ENCODE results near the gene SRRT.

The SRRT gene

GRCh38 chr7:100894860-100895700, 20.2 kb downstream of the SRRT start:
- Histone ChIP-seq H3K9me3 (ENCODE audit: control insufficient read depth in 1 of 2, low read length in 2 of 2) (no peaks in the 10 kb centered on the region), H3K36me3 (ENCODE audit: control insufficient read depth in 1 of 2, insufficient read depth in 2 of 2, low read length in 2 of 2) (no peaks in the 10 kb centered on the region), H3K9ac (ENCODE audit: low read depth in 1 of 2, low read length in 2 of 2) (peak overlapping the region in 1 of 2 donors; percentile 43), H3K4me3 (ENCODE audit: low read depth in 1 of 2, low read length in 2 of 2) (peak overlapping the region; percentile 45 to 52), H3K27ac (ENCODE audit: low read depth, low read length) (no peak overlapping the region), H3K4me1 (ENCODE audit: control insufficient read depth in 1 of 2, insufficient read depth in 2 of 2, low read length in 2 of 2) (peaks cover 15 to 31% of the 10 kb centered on the region in 2 donors), H3K27me3 (ENCODE audit: control insufficient read depth in 1 of 2, insufficient read depth in 2 of 2, low read length in 2 of 2) (peaks cover 8 to 11% of the 10 kb centered on the region in 2 donors)

GRCh38 chr7:100895701-100895955, 20.7 kb downstream of the SRRT start, which contains the start of gene ACHE:
TSS of gene ACHE (minus strand) at chr7:100895888. CDS start at chr7:100894232, 1,656 bp downstream.
- Histone ChIP-seq H3K9ac (ENCODE audit: low read depth in 1 of 2, low read length in 2 of 2) (peak within 1 kb of the TSS; percentile 58 to 64), H3K4me1 (ENCODE audit: control insufficient read depth in 1 of 2, insufficient read depth in 2 of 2, low read length in 2 of 2) (peaks cover 11 to 29% of the 10 kb centered on the region in 2 donors), H3K9me3 (ENCODE audit: control insufficient read depth in 1 of 2, low read length in 2 of 2) (no peaks in the 10 kb centered on the region), H3K27ac (ENCODE audit: low read depth, low read length) (peak within 1 kb of the TSS; percentile 47), H3K27me3 (ENCODE audit: control insufficient read depth in 1 of 2, insufficient read depth in 2 of 2, low read length in 2 of 2) (peaks cover 8 to 11% of the 10 kb centered on the region in 2 donors), H3K36me3 (ENCODE audit: control insufficient read depth in 1 of 2, insufficient read depth in 2 of 2, low read length in 2 of 2) (no peaks in the 10 kb centered on the region), H3K4me3 (ENCODE audit: low read depth in 1 of 2, low read length in 2 of 2) (peak within 1 kb of the TSS; percentile 52 to 60)

- Histone ChIP-seq H3K4me1 (ENCODE audit: control insufficient read depth in 1 of 2, insufficient read depth in 2 of 2, low read length in 2 of 2) (peaks cover 14 to 29% of the 10 kb centered on the region in 2 donors), H3K4me3 (ENCODE audit: low read depth in 1 of 2, low read length in 2 of 2) (peak overlapping the region; percentile 48 to 60), H3K27ac (ENCODE audit: low read depth, low read length) (peak overlapping the region; percentile 47), H3K9me3 (ENCODE audit: control insufficient read depth in 1 of 2, low read length in 2 of 2) (no peaks in the 10 kb centered on the region), H3K9ac (ENCODE audit: low read depth in 1 of 2, low read length in 2 of 2) (peak overlapping the region; percentile 58 to 64), H3K36me3 (ENCODE audit: control insufficient read depth in 1 of 2, insufficient read depth in 2 of 2, low read length in 2 of 2) (no peaks in the 10 kb centered on the region), H3K27me3 (ENCODE audit: control insufficient read depth in 1 of 2, insufficient read depth in 2 of 2, low read length in 2 of 2) (peaks cover 8 to 11% of the 10 kb centered on the region in 2 donors)
These were observed 21.2 kb downstream of the SRRT start for GRCh38 chr7:100895956-100896731.

GRCh38 chr7:100896732-100897608, 22.1 kb downstream of the SRRT start:
- no peaks in the 10 kb centered on the region for H3K36me3 ChIP-seq (ENCODE audit: control insufficient read depth in 1 of 2, insufficient read depth in 2 of 2, low read length in 2 of 2)
- H3K4me3 ChIP-seq (ENCODE audit: low read depth in 1 of 2, low read length in 2 of 2): peak overlapping the region; percentile 48 to 60
- peaks cover 15 to 29% of the 10 kb centered on the region in 2 donors for H3K4me1 ChIP-seq (ENCODE audit: control insufficient read depth in 1 of 2, insufficient read depth in 2 of 2, low read length in 2 of 2)
- H3K27ac ChIP-seq (ENCODE audit: low read depth, low read length): peak overlapping the region; percentile 32
- no peaks in the 10 kb centered on the region for H3K9me3 ChIP-seq (ENCODE audit: control insufficient read depth in 1 of 2, low read length in 2 of 2)
- peaks cover 8 to 11% of the 10 kb centered on the region in 2 donors for H3K27me3 ChIP-seq (ENCODE audit: control insufficient read depth in 1 of 2, insufficient read depth in 2 of 2, low read length in 2 of 2)
- H3K9ac ChIP-seq (ENCODE audit: low read depth in 1 of 2, low read length in 2 of 2): peak overlapping the region; percentile 58 to 64

GRCh38 chr7:100897772-100898454, 23.0 kb downstream of the SRRT start:
- peaks cover 8 to 11% of the 10 kb centered on the region in 2 donors for H3K27me3 ChIP-seq (ENCODE audit: control insufficient read depth in 1 of 2, insufficient read depth in 2 of 2, low read length in 2 of 2)
- H3K27ac ChIP-seq (ENCODE audit: low read depth, low read length): peak overlapping the region; percentile 5
- no peak overlapping the region for H3K4me3 ChIP-seq (ENCODE audit: low read depth in 1 of 2, low read length in 2 of 2)
- H3K9ac ChIP-seq (ENCODE audit: low read depth in 1 of 2, low read length in 2 of 2): peak overlapping the region in 1 of 2 donors; percentile 38
- no peaks in the 10 kb centered on the region for H3K36me3 ChIP-seq (ENCODE audit: control insufficient read depth in 1 of 2, insufficient read depth in 2 of 2, low read length in 2 of 2)
- peaks cover 15 to 33% of the 10 kb centered on the region in 2 donors for H3K4me1 ChIP-seq (ENCODE audit: control insufficient read depth in 1 of 2, insufficient read depth in 2 of 2, low read length in 2 of 2)
- no peaks in the 10 kb centered on the region for H3K9me3 ChIP-seq (ENCODE audit: control insufficient read depth in 1 of 2, low read length in 2 of 2)

GRCh38 chr7:100899432-100899831, 24.5 kb downstream of the SRRT start:
- Histone ChIP-seq H3K4me1 (ENCODE audit: control insufficient read depth in 1 of 2, insufficient read depth in 2 of 2, low read length in 2 of 2) (peaks cover 15 to 29% of the 10 kb centered on the region in 2 donors), H3K9me3 (ENCODE audit: control insufficient read depth in 1 of 2, low read length in 2 of 2) (no peaks in the 10 kb centered on the region), H3K27ac (ENCODE audit: low read depth, low read length) (no peak overlapping the region), H3K27me3 (ENCODE audit: control insufficient read depth in 1 of 2, insufficient read depth in 2 of 2, low read length in 2 of 2) (peaks cover 8 to 11% of the 10 kb centered on the region in 2 donors), H3K4me3 (ENCODE audit: low read depth in 1 of 2, low read length in 2 of 2) (no peak overlapping the region), H3K9ac (ENCODE audit: low read depth in 1 of 2, low read length in 2 of 2) (no peak overlapping the region), H3K36me3 (ENCODE audit: control insufficient read depth in 1 of 2, insufficient read depth in 2 of 2, low read length in 2 of 2) (no peaks in the 10 kb centered on the region)

- H3K27me3 ChIP-seq (ENCODE audit: control insufficient read depth in 1 of 2, insufficient read depth in 2 of 2, low read length in 2 of 2): peaks cover 6 to 7% of the 10 kb centered on the region in 2 donors
- H3K4me3 ChIP-seq (ENCODE audit: low read depth in 1 of 2, low read length in 2 of 2): no peak overlapping the region
- no peak overlapping the region for H3K27ac ChIP-seq (ENCODE audit: low read depth, low read length)
- no peaks in the 10 kb centered on the region for H3K9me3 ChIP-seq (ENCODE audit: control insufficient read depth in 1 of 2, low read length in 2 of 2)
- H3K4me1 ChIP-seq (ENCODE audit: control insufficient read depth in 1 of 2, insufficient read depth in 2 of 2, low read length in 2 of 2): peaks cover 14 to 20% of the 10 kb centered on the region in 2 donors
- no peaks in the 10 kb centered on the region for H3K36me3 ChIP-seq (ENCODE audit: control insufficient read depth in 1 of 2, insufficient read depth in 2 of 2, low read length in 2 of 2)
- no peak overlapping the region for H3K9ac ChIP-seq (ENCODE audit: low read depth in 1 of 2, low read length in 2 of 2)
These were observed 26.1 kb downstream of the SRRT start for GRCh38 chr7:100900978-100901377.

- Histone ChIP-seq H3K4me1 (ENCODE audit: control insufficient read depth in 1 of 2, insufficient read depth in 2 of 2, low read length in 2 of 2) (peaks cover 8 to 13% of the 10 kb centered on the region in 2 donors), H3K9me3 (ENCODE audit: control insufficient read depth in 1 of 2, low read length in 2 of 2) (no peaks in the 10 kb centered on the region), H3K27me3 (ENCODE audit: control insufficient read depth in 1 of 2, insufficient read depth in 2 of 2, low read length in 2 of 2) (no peaks in the 10 kb centered on the region), H3K4me3 (ENCODE audit: low read depth in 1 of 2, low read length in 2 of 2) (no peak overlapping the region), H3K9ac (ENCODE audit: low read depth in 1 of 2, low read length in 2 of 2) (peak overlapping the region; percentile 25 to 39), H3K36me3 (ENCODE audit: control insufficient read depth in 1 of 2, insufficient read depth in 2 of 2, low read length in 2 of 2) (no peaks in the 10 kb centered on the region), H3K27ac (ENCODE audit: low read depth, low read length) (peak overlapping the region; percentile 66)
These were observed 27.0 kb downstream of the SRRT start for GRCh38 chr7:100901921-100902332.

GRCh38 chr7:100902638-100903037, 27.7 kb downstream of the SRRT start:
- H3K4me3 ChIP-seq (ENCODE audit: low read depth in 1 of 2, low read length in 2 of 2): peak overlapping the region in 1 of 2 donors; percentile 8
- peaks cover 5 to 11% of the 10 kb centered on the region in 2 donors for H3K4me1 ChIP-seq (ENCODE audit: control insufficient read depth in 1 of 2, insufficient read depth in 2 of 2, low read length in 2 of 2)
- peak overlapping the region; percentile 25 to 39 for H3K9ac ChIP-seq (ENCODE audit: low read depth in 1 of 2, low read length in 2 of 2)
- no peaks in the 10 kb centered on the region for H3K9me3 ChIP-seq (ENCODE audit: control insufficient read depth in 1 of 2, low read length in 2 of 2)
- H3K36me3 ChIP-seq (ENCODE audit: control insufficient read depth in 1 of 2, insufficient read depth in 2 of 2, low read length in 2 of 2): no peaks in the 10 kb centered on the region
- H3K27me3 ChIP-seq (ENCODE audit: control insufficient read depth in 1 of 2, insufficient read depth in 2 of 2, low read length in 2 of 2): no peaks in the 10 kb centered on the region
- no peak overlapping the region for H3K27ac ChIP-seq (ENCODE audit: low read depth, low read length)
